RPMI7951 (cell line): ENCODE data around the gene CNTNAP2. TPM values are rescaled to one million over a fixed set of nuclear protein-coding genes. Genes with fewer than 3 reads are reported as not detected.

Experiments used
- DNase-seq: peaks from one replicate; pipeline ENCODE4 v3.0.0-alpha.2; 2012; ENCODE audit warnings: low read depth
- total RNA-seq: library from RNA; depleted of rRNA; stranded (reverse); fragments of >200 nt; shearing (Covaris generic); gene quantifications from 2 replicates; pipeline ENCODE4 v1.2.3, GENCODE V29; 2014

Gene CNTNAP2
- total RNA-seq, 1 experiment from 2014 or later, result not detected

GRCh38 chr7:146768957-146769356, 652.4 kb downstream of the CNTNAP2 start:
- no peak for DNase-seq

- no peak for DNase-seq
Observed at GRCh38 chr7:146772601-146773000, 656.0 kb downstream of the CNTNAP2 start.

- no peak for DNase-seq
Observed at GRCh38 chr7:146773506-146773905, 656.9 kb downstream of the CNTNAP2 start.

GRCh38 chr7:146781352-146782116, 664.9 kb downstream of the CNTNAP2 start:
- no peak for DNase-seq

GRCh38 chr7:146787266-146787665, 670.7 kb downstream of the CNTNAP2 start:
- no peak for DNase-seq

GRCh38 chr7:146788008-146788407, 671.4 kb downstream of the CNTNAP2 start:
- no peak for DNase-seq

- DNase-seq, result no peak
Observed at GRCh38 chr7:146791344-146792285, 675.0 kb downstream of the CNTNAP2 start.

GRCh38 chr7:146804620-146805019, 688.0 kb downstream of the CNTNAP2 start:
- no peak for DNase-seq

GRCh38 chr7:146805082-146805481, 688.5 kb downstream of the CNTNAP2 start:
- DNase-seq, result no peak

- no peak for DNase-seq
Observed at GRCh38 chr7:146826329-146826728, 709.7 kb downstream of the CNTNAP2 start.

GRCh38 chr7:146830686-146831085, 714.1 kb downstream of the CNTNAP2 start:
- DNase-seq, result no peak

GRCh38 chr7:146831875-146832274, 715.3 kb downstream of the CNTNAP2 start:
- DNase-seq, result no peak

- no peak for DNase-seq
Observed at GRCh38 chr7:146844405-146844804, 727.8 kb downstream of the CNTNAP2 start.

- DNase-seq, result no peak
Observed at GRCh38 chr7:146858690-146859089, 742.1 kb downstream of the CNTNAP2 start.

GRCh38 chr7:146861701-146862100, 745.1 kb downstream of the CNTNAP2 start:
- no peak for DNase-seq

- DNase-seq, result no peak
Observed at GRCh38 chr7:146862415-146862814, 745.8 kb downstream of the CNTNAP2 start.

GRCh38 chr7:146864644-146865043, 748.0 kb downstream of the CNTNAP2 start:
- DNase-seq, result no peak

GRCh38 chr7:146865696-146866095, 749.1 kb downstream of the CNTNAP2 start:
- DNase-seq, result no peak

- no peak for DNase-seq
Observed at GRCh38 chr7:146874722-146875121, 758.1 kb downstream of the CNTNAP2 start.

GRCh38 chr7:146875237-146875785, 758.7 kb downstream of the CNTNAP2 start:
- no peak for DNase-seq

- DNase-seq, result no peak
Observed at GRCh38 chr7:146875981-146876380, 759.4 kb downstream of the CNTNAP2 start.

GRCh38 chr7:146876411-146876810, 759.8 kb downstream of the CNTNAP2 start:
- no peak for DNase-seq
